GM21723 (cell line): ENCODE measurements around the gene DDX50.
"Not testable (repeated sequence)": the region's sequence is repeated elsewhere in the genome, so short reads cannot be mapped to it uniquely, and the experiment has no call there.

Source experiments
- ATAC-seq: cut with Tn5 transposase; IDR thresholded peaks from one replicate; pipeline ENCODE4 v1.9.1; 2021; ENCODE audit warnings: mild to moderate bottlenecking, moderate library complexity; ENCODE audit not compliant: unreplicated experiment

The DDX50 gene

GRCh38 chr10:68975936-68976473 is 74.9 kb downstream of the DDX50 start:
- ATAC-seq: not testable (repeated sequence)

GRCh38 chr10:68979738-68980137 is 78.6 kb downstream of the DDX50 start:
- not testable (repeated sequence) for ATAC-seq

GRCh38 chr10:68981074-68981473 is 80.0 kb downstream of the DDX50 start:
- no peak for ATAC-seq

- ATAC-seq: no peak
Measured at GRCh38 chr10:68982389-68982788, 81.3 kb downstream of the DDX50 start.

- no peak for ATAC-seq
Measured at GRCh38 chr10:68987611-68988010, 86.5 kb downstream of the DDX50 start.

GRCh38 chr10:68988530-68989316 is 87.6 kb downstream of the DDX50 start, which contains the start of gene KIFBP:
KIFBP (plus strand) TSS chr10:68988803; CDS start chr10:68988833, 30 bp downstream.
- peak; percentile 88 for ATAC-seq

GRCh38 chr10:68989317-68989990 is 88.3 kb downstream of the DDX50 start:
- ATAC-seq: no peak

GRCh38 chr10:68992636-68993440 is 91.7 kb downstream of the DDX50 start:
- ATAC-seq: no peak
